Measurements from ENCODE around the gene AMHR2. TPM values are rescaled to one million over a fixed set of nuclear protein-coding genes. Genes with fewer than 3 reads are reported as not detected.

Gene AMHR2
- polyA plus RNA-seq, 3 donors: not detected

DNA sequence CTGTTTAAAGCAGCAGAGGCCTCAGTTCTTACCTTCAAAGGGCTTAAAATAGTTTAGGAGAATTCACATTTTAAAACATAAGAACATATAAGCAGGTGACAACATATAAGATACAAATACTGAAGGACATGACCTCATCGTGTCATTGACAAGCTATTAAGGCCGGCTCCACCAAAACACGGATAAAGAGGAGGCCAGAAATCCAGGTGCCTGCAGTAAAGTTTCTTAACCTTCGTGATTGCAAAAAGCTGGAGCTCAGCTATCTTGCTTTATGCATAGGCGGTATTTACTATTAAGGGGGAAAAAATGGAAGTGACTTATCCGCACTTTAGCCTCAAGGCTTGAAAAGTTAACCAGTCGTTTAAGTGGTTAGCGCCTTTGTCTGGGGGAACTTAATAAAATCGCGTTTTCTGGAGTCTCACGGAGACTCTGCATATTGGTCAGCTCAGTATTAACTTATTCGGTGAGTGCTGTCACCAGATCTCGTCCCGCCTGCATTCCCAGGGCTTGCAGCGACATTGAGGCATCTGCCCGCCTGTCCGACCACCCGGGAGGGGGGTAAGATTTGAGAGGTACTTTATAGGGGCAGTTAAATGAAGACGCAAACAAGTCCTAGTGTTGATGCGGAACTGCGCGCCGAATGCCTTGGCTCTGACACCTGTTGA is 44.8 kb upstream of the AMHR2 start:
- peak overlapping the region; percentile 74 for H3K4me2 ChIP-seq (replicated peaks; ENCODE audit: extremely low read depth, low read length, poor library complexity, severe bottlenecking)
- intact Hi-C loops (cut with micrococcal nuclease): loop anchor here (1.0 to 5.0 kb wide), 3 partner anchors 26 to 121 kb away; partner anchors contain the start of gene PCBP2 (in 1 of the 2)
- Mint-ChIP-seq H3K27ac (no peak overlapping the region), H3K4me1 (peaks cover 31% of the 10 kb centered on the region), H3K9me3 (no peaks in the 10 kb centered on the region), H3K4me3 (no peak overlapping the region), H3K36me3 (peaks cover 20 to 22% of the 10 kb centered on the region in 2 donors), H3K27me3 (ENCODE audit: low read depth in 3 of 3) (peaks cover 0 to 2% (median 1%) of the 10 kb centered on the region in 3 donors)
- H3K79me2 ChIP-seq (ENCODE audit: insufficient read depth, low read length): peaks cover 32% of the 10 kb centered on the region
- 23% methylated on average over 23 of the region's 23 CpGs for WGBS (ENCODE audit: insufficient coverage)
- TF ChIP-seq, protein P1, sequence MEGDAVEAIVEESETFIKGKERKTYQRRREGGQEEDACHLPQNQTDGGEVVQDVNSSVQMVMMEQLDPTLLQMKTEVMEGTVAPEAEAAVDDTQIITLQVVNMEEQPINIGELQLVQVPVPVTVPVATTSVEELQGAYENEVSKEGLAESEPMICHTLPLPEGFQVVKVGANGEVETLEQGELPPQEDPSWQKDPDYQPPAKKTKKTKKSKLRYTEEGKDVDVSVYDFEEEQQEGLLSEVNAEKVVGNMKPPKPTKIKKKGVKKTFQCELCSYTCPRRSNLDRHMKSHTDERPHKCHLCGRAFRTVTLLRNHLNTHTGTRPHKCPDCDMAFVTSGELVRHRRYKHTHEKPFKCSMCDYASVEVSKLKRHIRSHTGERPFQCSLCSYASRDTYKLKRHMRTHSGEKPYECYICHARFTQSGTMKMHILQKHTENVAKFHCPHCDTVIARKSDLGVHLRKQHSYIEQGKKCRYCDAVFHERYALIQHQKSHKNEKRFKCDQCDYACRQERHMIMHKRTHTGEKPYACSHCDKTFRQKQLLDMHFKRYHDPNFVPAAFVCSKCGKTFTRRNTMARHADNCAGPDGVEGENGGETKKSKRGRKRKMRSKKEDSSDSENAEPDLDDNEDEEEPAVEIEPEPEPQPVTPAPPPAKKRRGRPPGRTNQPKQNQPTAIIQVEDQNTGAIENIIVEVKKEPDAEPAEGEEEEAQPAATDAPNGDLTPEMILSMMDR (IDR thresholded peaks at IDR 0.05): no peak
- DNase-seq: no peak
- peak overlapping the region; percentile 84 for H2AFZ ChIP-seq (ENCODE audit: insufficient read depth, low read depth, low read length, poor library complexity, severe bottlenecking)
- peaks cover 41 to 48% of the 10 kb centered on the region in 2 donors for H3K4me1 ChIP-seq (ENCODE audit: control insufficient read depth in 1 of 2, insufficient read depth in 2 of 2, low read length in 2 of 2)
- no peaks in the 10 kb centered on the region for H3K27me3 ChIP-seq (ENCODE audit: control insufficient read depth in 2 of 2, insufficient read depth in 2 of 2, low read length in 2 of 2)
- peak overlapping the region; percentile 65 for H3K9ac ChIP-seq (ENCODE audit: insufficient read depth, low read length, poor library complexity, severe bottlenecking)
- H3K4me3 ChIP-seq (replicated peaks in 1 of 3; ENCODE audit: low read depth in 2 of 3, low read length in 3 of 3): peak overlapping the region; percentile 61 to 82 (median 77)
- peaks cover 21% of the 10 kb centered on the region for H4K20me1 ChIP-seq (ENCODE audit: insufficient read depth, low read length)
- peaks cover 19 to 21% of the 10 kb centered on the region in 2 donors for H3K36me3 ChIP-seq (replicated peaks in 1 of 2; ENCODE audit: control insufficient read depth in 1 of 2, insufficient read depth in 2 of 2, low read length in 2 of 2)
- no peaks in the 10 kb centered on the region for H3K9me3 ChIP-seq (replicated peaks in 1 of 2; ENCODE audit: control insufficient read depth in 1 of 2, insufficient read depth in 1 of 2, low read length in 2 of 2)
- peak overlapping the region; percentile 71 to 85 for H3K27ac ChIP-seq (ENCODE audit: low read depth in 1 of 2, low read length in 2 of 2)

DNA sequence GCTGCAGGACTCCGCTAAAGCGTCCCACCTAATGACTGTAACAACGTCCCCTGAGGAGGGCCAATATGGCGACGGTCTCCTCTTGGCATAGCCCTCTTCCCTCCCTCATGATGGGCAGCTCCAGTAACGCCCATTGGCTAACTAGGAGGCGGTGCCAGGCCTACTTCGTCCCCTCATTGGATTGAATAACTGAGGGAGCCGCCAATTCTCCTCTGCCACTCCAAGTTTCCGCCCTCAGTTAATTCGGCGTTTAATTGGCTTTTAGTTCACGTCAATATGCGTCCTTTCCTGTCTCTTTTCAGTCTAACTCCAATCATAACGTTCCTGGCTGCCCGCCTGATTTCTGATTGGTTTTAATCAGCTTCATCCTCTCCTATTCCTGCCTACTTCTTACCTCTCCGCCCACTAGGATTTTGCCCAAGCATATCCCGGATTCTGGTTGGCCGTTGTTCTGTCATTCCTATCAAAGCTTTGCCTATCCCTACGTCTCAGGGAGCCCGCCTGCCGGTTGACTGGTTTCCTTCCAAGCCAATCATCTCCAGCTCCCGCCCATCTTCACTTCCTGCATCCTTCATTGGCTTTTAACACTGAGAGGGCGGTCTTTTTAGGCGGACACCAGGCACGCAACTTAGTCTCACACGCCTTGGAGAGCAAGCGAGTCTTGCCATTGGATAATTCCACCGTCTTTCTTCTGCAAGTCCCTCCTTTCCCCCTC is 44.1 kb upstream of the AMHR2 start:
- intact Hi-C loops (cut with micrococcal nuclease): loop anchor here (1.0 to 5.0 kb wide), 4 partner anchors 27 to 121 kb away; partner anchors contain the start of genes AMHR2 (in 2 of the 2) and PCBP2 (in 1 of the 2)
- peaks cover 39% of the 10 kb centered on the region for H3K79me2 ChIP-seq (ENCODE audit: insufficient read depth, low read length)
- no peak overlapping the region for H3K27ac Mint-ChIP-seq
- H3K4me1 ChIP-seq (ENCODE audit: control insufficient read depth in 1 of 2, insufficient read depth in 2 of 2, low read length in 2 of 2): peaks cover 44 to 50% of the 10 kb centered on the region in 2 donors
- peak; percentile 100 for DNase-seq
- peak overlapping the region; percentile 61 to 82 (median 82) for H3K4me3 ChIP-seq (replicated peaks in 1 of 3; ENCODE audit: low read depth in 2 of 3, low read length in 3 of 3)
- peaks cover 26 to 27% of the 10 kb centered on the region in 2 donors for H3K36me3 Mint-ChIP-seq
- peaks cover 0 to 2% (median 1%) of the 10 kb centered on the region in 3 donors for H3K27me3 Mint-ChIP-seq (ENCODE audit: low read depth in 3 of 3)
- H2AFZ ChIP-seq (ENCODE audit: insufficient read depth, low read depth, low read length, poor library complexity, severe bottlenecking): peak overlapping the region; percentile 84
- peak overlapping the region; percentile 77 to 91 for H3K27ac ChIP-seq (ENCODE audit: low read depth in 1 of 2, low read length in 2 of 2)
- H3K9me3 Mint-ChIP-seq: no peaks in the 10 kb centered on the region
- H3K9ac ChIP-seq (ENCODE audit: insufficient read depth, low read length, poor library complexity, severe bottlenecking): peak overlapping the region; percentile 83
- H3K4me3 Mint-ChIP-seq: no peak overlapping the region
- H3K9me3 ChIP-seq (replicated peaks in 1 of 2; ENCODE audit: control insufficient read depth in 1 of 2, insufficient read depth in 1 of 2, low read length in 2 of 2): no peaks in the 10 kb centered on the region
- peaks cover 28% of the 10 kb centered on the region for H4K20me1 ChIP-seq (ENCODE audit: insufficient read depth, low read length)
- peaks cover 35% of the 10 kb centered on the region for H3K4me1 Mint-ChIP-seq
- peak overlapping the region; percentile 88 for H3K4me2 ChIP-seq (replicated peaks; ENCODE audit: extremely low read depth, low read length, poor library complexity, severe bottlenecking)
- peaks cover 22 to 26% of the 10 kb centered on the region in 2 donors for H3K36me3 ChIP-seq (replicated peaks in 1 of 2; ENCODE audit: control insufficient read depth in 1 of 2, insufficient read depth in 2 of 2, low read length in 2 of 2)
- no peaks in the 10 kb centered on the region for H3K27me3 ChIP-seq (ENCODE audit: control insufficient read depth in 2 of 2, insufficient read depth in 2 of 2, low read length in 2 of 2)
- TF ChIP-seq, protein P1 (IDR thresholded peaks at IDR 0.05): no peak
- 0% methylated on average over 29 of the region's 29 CpGs for WGBS (ENCODE audit: insufficient coverage)

Measured in CD14-positive monocyte (primary cell).